ENCODE results near the gene FGG.

Gene FGG

DNA sequence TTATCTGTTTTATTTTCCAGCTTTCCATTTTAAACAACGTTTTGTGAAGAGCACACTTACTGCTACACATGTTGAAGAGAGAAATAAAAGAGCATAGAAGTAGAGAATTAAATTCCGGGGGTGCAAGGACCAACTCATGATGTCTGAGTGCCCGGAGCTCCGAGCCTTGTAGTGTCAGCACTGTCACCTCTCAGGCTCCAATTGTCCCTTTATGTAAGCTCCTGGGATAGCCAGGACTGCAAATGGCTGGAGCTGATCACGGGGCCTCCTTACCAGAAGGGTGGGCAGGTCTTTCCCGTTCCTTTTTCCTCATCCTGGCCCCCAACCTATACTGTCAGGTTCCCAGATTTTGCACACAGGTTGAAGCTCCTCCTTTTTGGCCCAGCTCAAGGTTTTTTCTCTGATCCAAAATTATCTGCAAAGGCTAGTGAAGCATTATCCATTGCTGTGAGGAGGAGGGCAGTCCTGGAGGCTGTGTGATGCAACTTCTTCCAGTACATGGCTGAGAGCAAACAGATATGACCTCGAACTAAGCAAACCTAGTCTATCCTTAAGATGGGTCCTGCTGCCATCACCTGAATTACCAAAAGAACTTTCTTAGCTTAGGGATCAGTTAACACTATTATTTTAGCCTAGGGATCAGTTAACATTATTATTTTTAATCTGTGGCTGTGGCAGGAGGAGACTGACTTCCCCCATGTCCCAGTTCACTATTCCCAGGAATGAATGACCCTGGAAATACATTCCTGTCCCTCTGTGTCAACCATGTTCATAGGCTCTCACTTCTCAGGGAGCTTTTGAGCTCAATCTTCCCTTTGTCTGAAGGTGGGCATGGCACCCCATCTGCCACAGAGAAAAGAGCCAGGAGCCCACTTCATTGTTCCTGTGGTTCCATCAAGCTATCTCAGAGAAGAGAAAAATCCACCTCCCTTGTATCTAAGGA is at the start of gene FGG:
Gene FGG (minus strand): TSS at position 185 of the 943 bp plus-strand sequence. CDS start 47 bp downstream, at position 138.
- FAIRE-seq: no peak

DNA sequence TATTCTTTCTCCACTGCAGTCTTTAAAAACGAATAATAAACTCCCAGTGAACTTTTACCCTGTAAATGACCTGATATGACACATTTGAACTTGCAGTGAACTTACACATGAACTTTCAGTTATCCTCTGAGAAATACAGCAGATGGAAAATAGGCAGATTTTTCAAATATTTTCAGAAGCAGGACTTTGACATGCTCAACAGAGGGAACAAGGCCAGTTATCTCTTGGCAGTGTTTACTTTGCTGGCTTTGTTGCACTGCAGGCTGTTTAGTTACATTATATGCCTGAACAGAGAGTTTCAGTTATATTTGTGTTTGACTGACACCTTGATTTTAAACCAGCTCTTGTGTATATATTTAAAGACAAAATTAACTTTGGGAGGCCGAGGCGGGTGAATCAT is 47.6 kb upstream of the FGG start:
- no peak for FAIRE-seq

DNA sequence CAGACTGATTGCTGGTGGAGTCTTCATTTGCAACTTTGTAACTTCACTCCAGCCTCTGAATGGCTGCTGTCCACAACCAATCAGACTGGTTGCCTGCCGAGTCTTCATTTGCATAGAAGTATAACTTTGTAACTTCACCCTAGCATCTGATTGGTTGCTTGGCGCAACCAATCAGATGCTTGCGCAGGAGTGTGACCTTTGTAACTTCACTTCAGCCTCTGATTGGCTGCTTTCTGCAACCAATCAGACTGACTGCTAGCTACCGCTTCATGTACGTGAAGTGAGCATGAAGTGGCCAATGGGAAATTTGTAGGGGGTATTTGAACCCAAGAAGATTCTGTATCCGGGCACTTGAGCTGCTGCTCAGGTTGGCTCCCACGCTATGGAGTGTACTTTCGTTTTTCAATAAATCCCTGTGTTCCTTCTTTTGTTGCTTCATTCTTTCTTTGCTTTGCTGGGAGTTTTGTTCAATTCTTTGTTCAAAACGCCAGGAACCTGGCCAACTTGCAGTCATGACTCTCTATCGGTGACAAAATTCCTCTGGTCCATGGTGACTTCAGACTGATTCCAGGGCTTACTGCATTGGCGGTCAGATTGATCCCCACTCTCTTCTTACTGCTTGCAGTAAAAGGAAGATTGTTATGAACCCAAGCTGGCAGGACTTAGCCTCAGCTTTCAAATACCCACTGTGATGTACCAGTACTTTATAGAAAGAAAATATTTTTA is 46.4 kb upstream of the FGG start:
- FAIRE-seq: no peak

DNA sequence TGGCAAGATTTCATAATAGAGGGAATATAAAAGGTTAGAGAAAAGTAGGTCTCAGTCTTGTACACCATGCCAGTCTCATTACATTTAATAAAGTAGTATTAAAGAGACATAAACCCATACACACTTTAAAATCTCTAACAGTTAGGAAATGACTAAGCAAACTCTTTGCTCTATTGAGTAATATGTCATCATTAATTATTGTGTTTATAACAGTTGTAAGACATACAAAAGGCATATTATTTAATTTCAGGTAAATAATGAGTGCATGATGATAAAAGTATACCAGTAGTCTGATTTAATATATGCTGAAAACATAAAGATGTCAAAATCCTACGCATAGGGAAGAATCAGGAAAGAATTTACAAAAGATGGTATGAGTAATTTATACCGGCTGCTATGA is 31.0 kb upstream of the FGG start:
- no peak for FAIRE-seq

DNA sequence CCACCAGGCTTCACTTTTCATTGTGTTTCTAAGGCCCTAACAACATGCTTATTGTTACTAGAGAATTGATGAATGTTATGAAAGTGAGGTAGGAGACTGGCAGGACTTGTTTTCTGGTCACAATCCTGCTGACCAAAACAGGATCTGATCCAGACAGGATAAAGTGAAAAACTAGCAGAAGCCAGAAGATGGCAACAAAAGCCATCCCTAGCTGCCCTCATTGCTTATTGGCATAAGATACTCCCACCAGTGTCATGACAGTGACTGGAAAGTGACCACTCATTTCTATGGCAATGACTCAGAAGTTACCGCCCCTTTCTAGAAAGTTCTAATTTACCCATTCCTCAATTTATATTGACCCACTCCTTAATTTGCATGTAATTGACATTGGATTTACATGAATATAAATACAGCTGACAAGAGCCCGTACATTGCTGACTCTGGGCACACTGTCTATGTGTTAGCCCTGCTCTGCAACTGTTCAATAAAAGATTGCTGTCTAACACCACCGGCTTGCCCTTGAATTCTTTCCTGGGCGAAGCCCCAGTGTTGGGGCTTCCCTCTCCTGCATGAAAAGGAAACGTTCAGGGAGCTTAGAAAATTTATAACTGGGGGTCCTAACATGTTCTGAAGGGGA is 30.0 kb upstream of the FGG start:
- no peak for FAIRE-seq

DNA sequence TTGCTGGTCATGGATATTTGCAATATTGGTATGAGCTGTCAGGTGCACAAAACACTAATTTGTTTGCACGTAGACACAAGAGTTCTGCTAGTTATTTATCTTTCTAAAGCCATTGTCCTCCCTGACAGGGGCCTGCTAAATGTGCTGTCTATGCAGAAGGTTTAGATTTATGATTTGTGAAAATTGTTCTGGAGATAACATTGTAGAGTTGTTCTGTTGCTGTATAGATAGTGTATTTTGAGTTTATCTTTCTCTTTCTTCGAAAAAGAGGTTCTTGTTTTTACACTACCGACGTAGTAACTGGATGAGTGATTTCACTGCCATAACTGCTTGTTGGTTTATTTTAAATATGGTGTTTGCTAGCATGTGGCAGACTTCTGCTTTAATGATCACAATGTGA is 28.5 kb upstream of the FGG start:
- no peak for FAIRE-seq

DNA sequence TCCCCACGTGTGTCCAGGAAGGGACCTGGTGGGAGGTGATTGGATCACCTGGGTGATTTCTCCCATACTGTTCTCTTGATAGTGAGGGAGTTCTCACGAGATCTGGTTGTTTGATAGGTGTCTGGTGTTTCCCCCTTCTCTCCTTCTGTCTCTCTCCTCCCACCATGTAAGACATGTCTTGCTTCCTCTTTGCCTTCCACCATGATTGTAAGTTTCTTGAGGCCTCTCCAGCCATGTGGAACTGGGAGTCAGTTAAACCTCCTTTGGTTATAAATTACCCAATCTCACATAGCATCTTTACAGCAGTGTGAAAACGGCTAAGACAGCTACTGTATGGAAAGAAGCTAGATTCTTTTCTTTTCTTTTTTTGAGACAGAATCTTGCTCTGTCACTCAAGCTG is 21.6 kb upstream of the FGG start:
- no peak for FAIRE-seq

DNA sequence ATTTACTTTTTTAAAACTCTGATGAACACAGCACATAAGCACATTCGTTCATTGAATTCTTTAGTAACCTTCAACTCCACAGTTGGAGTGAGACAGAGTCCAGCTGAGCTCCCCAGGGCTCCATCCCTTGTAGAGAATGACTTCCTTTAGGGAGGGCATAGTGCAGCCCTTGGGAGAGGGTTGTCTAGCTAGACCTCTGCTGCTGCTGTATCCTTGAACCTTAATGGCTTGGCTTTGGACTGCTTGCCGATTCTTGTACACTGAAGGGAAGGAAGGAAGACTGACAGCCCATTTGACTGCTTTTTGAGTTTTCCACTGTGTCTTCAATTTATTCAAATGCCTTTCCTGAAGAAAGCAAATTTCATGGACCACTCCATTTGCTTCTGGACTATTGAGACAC is 19.4 kb upstream of the FGG start:
- no peak for FAIRE-seq

DNA sequence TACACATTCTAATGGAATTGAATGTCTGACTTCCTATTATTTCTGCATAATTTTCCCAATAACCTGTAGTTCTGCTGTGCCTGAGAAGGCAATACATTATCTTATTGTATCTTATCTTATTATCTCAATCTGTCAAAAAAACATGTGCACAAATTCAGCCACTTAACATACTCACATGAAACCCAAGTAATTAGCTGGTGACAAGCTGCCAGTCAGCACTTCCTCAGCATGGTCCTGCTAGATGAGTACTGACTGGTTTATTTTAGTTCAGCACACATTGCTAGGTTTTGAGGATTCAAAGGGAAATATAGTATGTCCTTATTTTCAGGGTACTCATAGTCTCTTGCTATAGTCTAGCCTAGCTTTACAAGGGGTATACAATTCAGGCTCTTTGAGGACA is 17.9 kb upstream of the FGG start:
- FAIRE-seq: no peak

DNA sequence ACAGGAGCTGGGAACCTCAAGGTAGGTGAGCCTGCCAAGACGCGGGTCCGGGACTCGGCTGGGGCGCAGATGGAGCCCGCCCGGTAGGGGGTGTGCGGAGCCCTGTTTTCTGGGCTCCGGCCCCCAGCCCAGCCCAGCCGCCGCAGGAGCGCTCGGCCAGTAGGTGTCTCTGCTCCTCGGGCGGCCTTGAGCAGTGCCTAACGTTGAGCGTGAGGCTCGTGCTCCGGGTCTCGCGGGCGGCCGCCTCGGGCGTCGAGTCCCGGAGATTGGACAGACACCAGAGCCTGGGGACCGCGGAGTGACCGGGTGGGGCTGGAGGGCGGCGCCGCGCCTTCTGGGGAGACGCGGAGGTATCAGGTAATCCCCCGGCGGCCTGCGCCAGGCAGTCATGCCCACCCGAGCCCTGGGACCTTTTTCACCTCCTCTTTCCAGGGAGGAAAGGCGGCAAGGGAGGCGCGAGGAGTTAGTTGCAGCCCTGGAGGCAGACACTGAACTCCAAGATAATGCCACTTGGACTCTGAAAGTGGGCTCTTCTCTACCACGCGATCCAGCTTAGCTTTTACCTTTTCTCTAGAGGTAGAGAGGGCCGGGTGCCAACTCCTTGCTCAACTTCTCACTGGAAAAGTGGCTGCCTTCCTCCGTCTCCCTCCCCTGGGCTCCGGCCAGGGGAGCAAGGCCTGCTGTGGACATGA is 14.5 kb upstream of the FGG start:
- FAIRE-seq: no peak

DNA sequence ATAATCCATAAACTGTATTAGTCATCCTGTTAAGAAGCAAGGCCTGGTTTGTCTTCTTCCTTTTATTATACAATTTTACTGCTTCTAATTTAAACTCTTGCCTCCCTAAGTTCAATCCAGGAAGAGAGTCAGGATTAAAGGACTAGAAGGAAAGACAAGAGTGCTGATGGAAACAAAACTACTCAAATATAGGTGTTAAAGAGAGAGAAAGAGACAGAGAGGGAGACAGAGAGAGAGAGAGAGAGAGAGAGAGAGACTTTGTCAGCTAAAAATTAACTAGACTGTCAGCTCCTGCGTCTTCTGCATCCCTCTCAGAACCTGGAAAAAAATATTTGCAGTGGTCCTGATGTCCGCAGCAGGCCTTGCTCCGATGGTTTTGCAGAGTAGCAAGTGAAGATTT is 13.5 kb upstream of the FGG start:
- no peak for FAIRE-seq

DNA sequence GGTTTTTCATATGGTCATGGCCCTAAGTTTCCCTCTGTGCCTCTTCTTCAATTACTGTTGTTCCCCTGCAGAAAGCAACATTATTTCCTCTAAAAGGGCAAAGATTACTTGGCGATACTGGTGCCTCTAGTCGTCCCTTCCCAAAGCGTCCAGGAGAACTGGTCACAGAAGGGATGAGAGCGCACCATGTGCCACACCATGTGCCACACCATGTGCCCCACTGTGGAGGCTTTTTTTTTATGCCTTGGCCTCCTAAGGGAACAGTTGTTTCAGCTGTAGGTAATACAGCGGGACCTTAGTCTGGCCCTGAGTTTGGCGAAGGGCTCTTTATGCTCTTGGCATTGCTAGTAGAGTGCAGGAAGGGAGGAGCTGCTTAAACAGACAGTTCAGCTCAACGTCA is 11.5 kb upstream of the FGG start:
- FAIRE-seq: no peak

DNA sequence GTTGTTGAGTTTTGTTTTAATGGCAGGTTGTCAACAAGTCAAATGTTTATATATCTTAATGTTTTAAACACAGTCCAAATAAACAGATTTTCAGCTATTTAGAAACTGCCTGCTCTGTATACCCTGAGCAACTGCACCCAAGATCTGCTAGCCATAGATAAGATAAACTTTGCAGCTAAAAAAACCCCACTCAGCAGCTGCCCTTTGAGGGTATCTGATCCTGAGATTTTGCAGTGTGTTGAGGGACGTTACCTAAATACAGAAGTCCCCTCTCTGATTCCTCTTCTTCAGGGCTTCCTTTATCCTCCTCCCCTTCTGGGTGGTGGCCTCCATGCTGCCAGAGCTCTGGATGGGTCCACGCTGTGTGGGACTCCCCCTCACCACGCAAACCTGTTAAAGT is 11.0 kb upstream of the FGG start:
- FAIRE-seq: no peak

DNA sequence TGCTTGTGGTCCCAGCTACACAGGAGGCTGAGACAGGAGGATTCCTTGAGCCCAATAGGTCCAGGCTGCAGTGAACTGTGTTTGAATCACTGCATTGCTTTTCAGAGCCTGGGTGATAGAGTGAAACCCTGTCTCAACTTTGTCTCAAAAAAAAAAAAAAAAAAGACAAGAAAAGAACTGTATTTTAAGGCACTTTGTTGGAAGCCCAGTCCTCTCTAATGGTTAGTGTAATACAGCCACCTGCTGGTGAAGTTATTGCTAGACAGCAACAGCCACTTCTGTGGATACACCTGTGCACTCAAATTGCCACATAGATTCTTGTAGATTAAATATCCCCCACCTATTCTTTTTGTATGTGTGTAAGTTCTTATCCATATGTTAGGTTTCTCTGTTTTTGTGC is 10.1 kb upstream of the FGG start:
- peak; percentile 43 for FAIRE-seq

DNA sequence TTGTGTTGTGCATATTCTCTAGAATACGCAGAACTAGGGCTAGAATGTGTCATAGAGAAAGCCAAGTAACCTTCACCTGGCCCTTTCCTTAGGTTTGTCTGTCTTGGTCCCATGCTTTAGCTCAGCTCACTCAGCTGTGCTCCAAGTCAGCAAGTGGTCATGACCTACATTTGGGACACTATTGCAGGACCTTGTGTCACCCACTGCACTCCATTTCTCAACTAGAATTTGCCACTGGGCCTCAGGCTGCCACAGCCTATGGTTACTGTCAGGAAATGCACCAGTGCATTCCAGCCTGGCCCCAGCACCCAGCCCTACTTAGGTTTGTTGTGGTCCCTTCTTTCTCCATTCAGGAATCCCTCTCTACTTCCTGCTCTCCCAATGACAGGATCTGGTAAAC is 7.7 kb upstream of the FGG start:
- FAIRE-seq: no peak

DNA sequence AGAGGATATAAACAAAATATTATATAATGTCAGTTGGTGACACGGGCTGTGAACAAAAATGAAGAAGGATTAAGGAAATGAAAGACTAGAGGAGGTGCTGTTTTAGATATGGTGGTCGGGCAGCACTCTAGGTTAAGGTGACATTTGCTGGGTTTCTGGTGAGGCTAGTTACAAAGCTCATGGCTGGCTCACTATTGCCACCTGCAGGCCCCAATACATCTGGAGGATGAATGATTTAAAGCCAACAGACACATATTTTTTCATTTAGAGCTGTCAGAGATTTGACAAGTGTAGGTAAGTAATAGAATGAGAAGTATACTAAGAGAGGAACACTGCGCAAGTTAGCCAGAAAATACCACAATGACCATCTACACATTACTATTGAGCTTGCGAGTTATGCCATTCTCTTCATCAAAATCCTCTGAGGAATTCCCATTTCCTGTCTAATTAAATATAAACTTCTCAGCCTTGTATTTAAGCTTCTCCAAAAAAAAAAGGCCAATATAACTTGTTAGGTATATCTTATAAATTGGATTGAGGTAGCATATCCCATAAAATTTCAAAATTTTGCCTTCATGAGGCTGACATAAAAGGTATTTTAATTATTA is 6.4 kb upstream of the FGG start:
- no peak for FAIRE-seq

DNA sequence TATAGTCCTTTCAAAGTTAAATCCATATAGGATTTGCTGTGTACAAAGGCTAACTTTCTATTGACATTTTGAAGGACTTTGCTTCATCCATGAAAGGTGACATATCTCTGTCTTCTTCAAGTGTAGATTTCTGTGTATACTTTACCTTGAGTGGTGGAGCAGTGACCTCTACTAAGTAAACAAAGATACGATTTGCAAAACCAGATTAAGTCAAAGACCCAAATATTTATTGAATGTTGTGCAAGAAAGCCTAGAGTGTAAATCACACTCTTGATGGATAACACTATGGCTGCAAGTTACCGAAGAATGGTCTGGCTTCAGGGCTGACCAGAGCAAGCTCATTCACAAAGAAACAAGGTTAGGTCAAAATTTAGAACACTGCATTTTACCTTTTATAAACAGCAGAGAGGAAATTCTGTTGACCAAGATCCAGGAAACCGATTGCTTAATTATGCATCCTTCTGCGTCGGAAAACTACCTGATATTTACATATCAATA is 5.4 kb upstream of the FGG start:
- no peak for FAIRE-seq

DNA sequence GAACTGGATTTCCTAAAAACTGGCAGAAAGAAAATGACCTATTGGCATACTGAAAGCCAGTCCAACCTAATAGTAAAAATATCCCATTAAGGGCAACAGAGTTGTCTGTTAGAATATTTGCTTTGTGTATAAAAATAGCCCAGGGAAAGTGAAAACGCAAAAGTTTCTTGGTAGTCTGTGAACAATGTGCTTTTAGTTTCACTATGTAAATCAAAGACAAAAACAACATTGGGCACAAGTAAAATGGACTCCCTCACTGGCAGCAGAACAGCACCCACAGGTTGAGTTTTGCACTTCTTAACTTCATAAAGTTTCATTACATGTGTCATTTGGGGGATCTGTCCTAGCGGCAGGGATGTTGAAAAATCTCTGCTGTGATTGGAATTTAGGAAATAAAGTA is 4.3 kb upstream of the FGG start:
- FAIRE-seq: no peak

DNA sequence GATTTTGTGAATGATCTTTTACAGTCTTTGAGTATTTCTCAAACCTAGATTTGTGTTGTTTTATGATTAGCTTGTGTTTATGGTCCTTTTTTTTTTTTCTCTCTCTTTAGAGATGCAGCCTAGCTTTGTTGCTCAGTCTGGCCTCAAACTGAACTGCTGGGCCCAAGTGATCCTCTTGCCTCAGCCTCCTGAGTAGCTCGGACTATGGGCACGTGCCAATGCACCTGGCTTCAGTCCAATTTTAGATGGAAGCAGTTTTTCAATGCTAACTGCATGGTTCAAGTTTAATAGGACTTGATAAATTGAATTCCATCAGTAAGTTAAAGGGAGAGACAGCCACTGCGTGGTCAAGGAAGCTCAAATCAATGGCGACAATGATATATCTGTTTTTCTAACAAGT is 3.8 kb upstream of the FGG start:
- FAIRE-seq: no peak

DNA sequence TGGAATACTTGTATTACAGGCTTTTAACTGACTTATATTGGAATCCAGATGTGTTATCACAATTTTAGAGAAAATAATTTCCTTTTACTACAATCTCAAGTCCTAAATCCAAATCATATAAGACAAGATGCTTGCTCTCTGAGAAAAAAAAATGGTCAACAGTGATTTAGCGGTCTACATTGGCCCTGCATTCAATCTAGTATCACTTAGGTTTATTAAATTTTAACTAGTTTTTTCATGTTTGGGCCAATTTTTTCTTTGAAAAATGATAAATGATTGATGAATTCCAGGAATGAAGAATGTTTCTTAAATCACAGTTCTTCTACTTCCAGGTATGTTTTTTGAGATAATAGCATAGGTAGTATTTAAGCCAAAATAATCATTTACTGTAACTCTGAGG is 2.8 kb upstream of the FGG start:
- FAIRE-seq: no peak

DNA sequence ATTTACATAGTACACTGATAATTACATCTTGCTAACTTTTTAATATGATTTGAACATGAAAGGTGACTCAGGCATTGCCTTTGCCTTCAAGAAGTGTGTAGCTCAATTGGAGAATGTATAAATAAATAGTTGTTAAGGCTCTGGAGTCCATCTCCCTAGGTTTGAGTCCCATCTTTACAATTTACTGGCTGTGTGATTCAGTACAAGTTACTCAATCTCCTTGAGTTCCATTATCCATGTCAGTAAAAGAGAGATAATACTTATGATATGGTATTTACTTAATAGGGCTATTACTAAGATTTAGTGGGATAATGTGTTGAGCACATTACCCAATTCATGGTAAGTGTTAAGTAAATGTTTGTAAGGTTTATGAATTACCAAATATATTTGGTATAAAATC is 1.9 kb upstream of the FGG start:
- no peak for FAIRE-seq

DNA sequence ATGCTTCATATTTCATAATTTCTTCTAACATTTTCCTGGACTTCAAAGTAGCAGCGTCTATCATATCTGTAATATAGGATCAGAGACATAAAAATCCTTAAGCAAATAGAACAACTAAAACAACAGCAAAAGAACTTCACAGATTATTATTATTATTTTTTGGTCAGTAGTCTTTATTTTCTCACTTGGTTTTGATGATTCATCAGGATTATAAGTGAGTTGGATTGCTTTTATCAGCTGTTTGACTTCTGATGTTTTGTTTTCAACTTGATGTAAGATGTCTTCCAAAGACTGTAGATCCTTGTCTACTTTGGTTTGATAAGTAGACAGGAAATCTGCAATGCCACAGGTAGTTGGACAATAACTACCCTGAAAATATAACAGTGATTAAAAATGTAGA is 623 bp downstream of the FGG start:
- no peak for FAIRE-seq

DNA sequence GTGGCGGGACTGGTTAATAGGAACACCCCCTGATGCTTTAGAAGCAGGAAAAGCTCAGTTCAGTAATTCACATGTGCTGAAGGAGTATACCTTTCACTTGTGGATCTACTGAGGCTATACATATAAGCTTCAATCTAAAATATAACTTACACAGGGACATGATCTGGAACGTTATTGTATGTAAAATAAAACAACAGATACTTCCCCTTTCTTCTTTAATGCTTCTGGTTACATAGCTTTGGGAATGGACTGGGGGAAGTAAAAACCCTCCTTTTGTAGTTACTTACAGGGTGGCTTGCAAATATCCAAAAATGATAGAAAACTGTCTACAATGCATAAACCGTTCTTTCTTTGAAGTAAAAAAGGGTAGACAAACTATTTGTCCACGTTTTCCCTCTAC is 1.9 kb downstream of the FGG start:
- FAIRE-seq: no peak
